H1 (cell line): ENCODE data around the gene WBP4. TPM values are rescaled to one million over a fixed set of nuclear protein-coding genes. Genes with fewer than 3 reads are reported as not detected.
A peak's percentile ranks its signal among the peaks of the same experiment; 100 is the strongest.

Experiments
- CTCF ChIA-PET: fragments of 300-600 bp; sonication (Branson Sonifier 250); formaldehyde crosslinking; loops from one replicate; lab custom pipeline; 2021; ENCODE audit not compliant: partially characterized antibody; lab: Charles Lee
- POLR2A ChIA-PET: fragments of 300-600 bp; sonication (Branson Sonifier 250); formaldehyde crosslinking; loops from one replicate; lab custom pipeline; 2021; ENCODE audit warnings: inconsistent platforms; ENCODE audit not compliant: partially characterized antibody; lab: Charles Lee
- DNase-seq, 2 experiments: peaks; one replicate each; pipeline versions ENCODE4 v3.0.0 to v3.0.0-alpha.2; 2010 to 2022; ENCODE audit warnings: low spot score in 2 of 2, low read depth in 1 of 2, mixed read lengths in 1 of 2
- FAIRE-seq: peaks from 2 replicates; lab custom pipeline; 2011; peaks lifted over from hg19 to GRCh38; lab: Jason Lieb, UNC
- H2AFZ ChIP-seq: 2 replicates; pipeline ENCODE4 v1.8.1; 2012; ENCODE audit warnings: low read length, inconsistent platforms
- H2AK5ac ChIP-seq: 2 replicates; pipeline ENCODE4 v1.6.1; 2013; ENCODE audit warnings: low read depth, low read length
- H2BK120ac ChIP-seq: replicated peaks from 2 replicates; pipeline ENCODE3; 2013; ENCODE audit warnings: low read depth, low read length, inconsistent platforms
- H2BK12ac ChIP-seq: 2 replicates; pipeline ENCODE4 v1.6.1; 2013; ENCODE audit warnings: low read depth, low read length
- H2BK15ac ChIP-seq: 2 replicates; pipeline ENCODE4 v1.6.1; 2013; ENCODE audit warnings: low read length
- H2BK20ac ChIP-seq: 2 replicates; pipeline ENCODE4 v1.6.1; 2013; ENCODE audit warnings: low read length
- H2BK5ac ChIP-seq: 2 replicates; pipeline ENCODE4 v1.6.1; 2013; ENCODE audit warnings: low read depth, low read length
- H3K14ac ChIP-seq: 2 replicates; pipeline ENCODE4 v1.6.1; 2013; ENCODE audit warnings: inconsistent platforms; ENCODE audit not compliant: insufficient read length
- H3K18ac ChIP-seq: 2 replicates; pipeline ENCODE4 v1.6.1; 2013; ENCODE audit warnings: low read length; ENCODE audit errors: extremely low read depth
- H3K23ac ChIP-seq: 2 replicates; pipeline ENCODE4 v1.6.1; 2013; ENCODE audit warnings: inconsistent platforms; ENCODE audit not compliant: insufficient read length
- H3K23me2 ChIP-seq: 2 replicates; pipeline ENCODE4 v1.6.1; 2013; ENCODE audit warnings: low read depth, low read length
- H3K27ac ChIP-seq: 2 replicates; pipeline ENCODE4 v1.6.1; 2011; ENCODE audit warnings: low read depth, low read length, inconsistent platforms
- H3K27me3 ChIP-seq, 4 experiments: replicated peaks in 1 of 4; 1 replicate in 1 of 4; 2 replicates in 3 of 4; pipeline versions ENCODE4 v1.6.1 to v1.8.1; 2011 to 2013; ENCODE audit warnings: low read length in 3 of 4, mild to moderate bottlenecking in 3 of 4, inconsistent platforms in 2 of 4, mixed read lengths in 2 of 4, moderate library complexity in 1 of 4; ENCODE audit not compliant: control insufficient read depth in 3 of 4, insufficient read depth in 3 of 4; ENCODE audit errors: extremely low read depth in 1 of 4
- H3K36me3 ChIP-seq, 4 experiments: 2 replicates each; pipeline versions ENCODE4 v1.6.1 to v1.8.1; 2011 to 2013; ENCODE audit warnings: mild to moderate bottlenecking in 4 of 4, low read length in 3 of 4, moderate library complexity in 2 of 4, control low read depth in 1 of 4, inconsistent platforms in 1 of 4; ENCODE audit not compliant: insufficient read depth in 4 of 4, control insufficient read depth in 2 of 4
- H3K4ac ChIP-seq: replicated peaks from 2 replicates; pipeline ENCODE3; 2013; ENCODE audit warnings: low read length, low read depth, mixed read lengths, inconsistent platforms; ENCODE audit not compliant: insufficient read length
- H3K4me1 ChIP-seq, 4 experiments: replicated peaks in 1 of 4; 1 replicate in 1 of 4; 2 replicates in 3 of 4; pipeline versions ENCODE4 v1.6.1 to v1.8.1; 2011 to 2013; ENCODE audit warnings: low read length in 3 of 4, inconsistent platforms in 2 of 4, mixed read lengths in 1 of 4; ENCODE audit not compliant: insufficient read depth in 4 of 4, control insufficient read depth in 3 of 4
- H3K4me2 ChIP-seq, 2 experiments: 2 replicates each; pipeline versions ENCODE4 v1.6.1 to v1.8.1; 2011 to 2013; ENCODE audit warnings: low read depth in 2 of 2, low read length in 2 of 2, control low read depth in 1 of 2, inconsistent platforms in 1 of 2, mild to moderate bottlenecking in 1 of 2; ENCODE audit not compliant: insufficient read depth in 1 of 2
- H3K4me3 ChIP-seq, 4 experiments: fragments of 200-600, 300-600 bp in 1 of 4; sonication (generic), shearing (Covaris generic), sonication (Bioruptor Twin) in 1 of 4; 2 replicates each; pipeline versions ENCODE4 v1.5.1 to v1.8.1; 2011 to 2016; ENCODE audit warnings: low read length in 4 of 4, low read depth in 3 of 4, control low read depth in 2 of 4, inconsistent platforms in 2 of 4, mild to moderate bottlenecking in 2 of 4, mixed read lengths in 1 of 4, moderate library complexity in 1 of 4; ENCODE audit not compliant: insufficient read depth in 2 of 4; ENCODE audit errors: extremely low read depth in 1 of 4
- H3K56ac ChIP-seq: replicated peaks from 2 replicates; pipeline ENCODE3; 2013; ENCODE audit warnings: low read depth, mild to moderate bottlenecking, mixed read lengths, low read length, inconsistent platforms; ENCODE audit not compliant: insufficient read length
- H3K79me1 ChIP-seq: 2 replicates; pipeline ENCODE4 v1.6.1; 2013; ENCODE audit warnings: low read depth, low read length, control low read depth
- H3K79me2 ChIP-seq, 2 experiments: 2 replicates each; pipeline versions ENCODE4 v1.6.1 to v1.8.1; 2012 to 2013; ENCODE audit warnings: low read length in 2 of 2, mild to moderate bottlenecking in 2 of 2, inconsistent platforms in 1 of 2; ENCODE audit not compliant: insufficient read depth in 2 of 2, control insufficient read depth in 1 of 2
- H3K9ac ChIP-seq, 4 experiments: replicated peaks in 1 of 4; 1 replicate in 1 of 4; 2 replicates in 3 of 4; pipeline versions ENCODE4 v1.6.1 to v1.8.1; 2011 to 2013; ENCODE audit warnings: low read depth in 3 of 4, low read length in 3 of 4, control low read depth in 2 of 4, mild to moderate bottlenecking in 2 of 4, moderate library complexity in 2 of 4, inconsistent platforms in 1 of 4; ENCODE audit errors: extremely low read depth in 1 of 4
- H3K9me3 ChIP-seq, 2 experiments: 2 replicates each; pipeline versions ENCODE4 v1.6.1 to v1.8.1; 2012 to 2013; ENCODE audit warnings: mild to moderate bottlenecking in 2 of 2, moderate library complexity in 2 of 2, control low read depth in 1 of 2, inconsistent platforms in 1 of 2, low read depth in 1 of 2, low read length in 1 of 2, mixed read lengths in 1 of 2; ENCODE audit not compliant: insufficient read depth in 2 of 2
- H4K20me1 ChIP-seq, 2 experiments: replicated peaks in 1 of 2; 2 replicates each; pipeline versions ENCODE3 to v1.8.1; 2011 to 2013; ENCODE audit warnings: inconsistent platforms in 2 of 2, low read length in 2 of 2, mild to moderate bottlenecking in 1 of 2; ENCODE audit not compliant: insufficient read depth in 2 of 2, control insufficient read depth in 1 of 2
- H4K5ac ChIP-seq: 2 replicates; pipeline ENCODE4 v1.6.1; 2013; ENCODE audit warnings: low read length, low read depth, mixed read lengths, inconsistent platforms; ENCODE audit not compliant: insufficient read length
- H4K8ac ChIP-seq: 2 replicates; pipeline ENCODE4 v1.8.0; 2013; ENCODE audit warnings: mild to moderate bottlenecking, moderate library complexity, low read length, inconsistent platforms; ENCODE audit not compliant: insufficient read depth; ENCODE audit errors: extremely low read depth
- H4K91ac ChIP-seq: replicated peaks from 2 replicates; pipeline ENCODE3; 2013; ENCODE audit warnings: low read length, mixed read lengths, inconsistent platforms; ENCODE audit not compliant: insufficient read length
- CTCF ChIP-seq, 3 experiments: IDR thresholded peaks; 1 replicate in 2 of 3; 2 replicates in 1 of 3; pipeline versions ENCODE4 v1.5.1 to v1.6.1; 2011; ENCODE audit warnings: low read length in 3 of 3, mild to moderate bottlenecking in 3 of 3, inconsistent platforms in 2 of 3, low read depth in 1 of 3, moderate library complexity in 1 of 3; ENCODE audit not compliant: insufficient read depth in 1 of 3; ENCODE audit errors: control extremely low read depth in 1 of 3
- RAD21 ChIP-seq, 2 experiments: IDR thresholded peaks in 1 of 2; conservative IDR thresholded peaks in 1 of 2; 2 replicates each; pipeline ENCODE4 v1.6.1; 2011; ENCODE audit warnings: low read depth in 2 of 2, low read length in 2 of 2, improper control_type of control experiment in 1 of 2, inconsistent platforms in 1 of 2, mild to moderate bottlenecking in 1 of 2, moderate library complexity in 1 of 2
- SIX5 ChIP-seq: IDR thresholded peaks from 2 replicates; pipeline ENCODE4 v1.6.1; 2011; ENCODE audit warnings: mild to moderate bottlenecking, low read depth, low read length
- WGBS, 2 experiments: shearing (Covaris generic) in 1 of 2; methylation state at CpG; one replicate each; pipeline versions ENCODE4 v1.1.6 to v1.1.7; 2013 to 2015; ENCODE audit warnings: low lambda C conversion rate in 2 of 2, mixed read lengths in 2 of 2, inconsistent platforms in 1 of 2, low coverage in 1 of 2, missing lambda C conversion rate in 1 of 2; ENCODE audit not compliant: insufficient replicate concordance in 2 of 2, insufficient coverage in 1 of 2, insufficient read length in 1 of 2; ENCODE audit errors: extremely low coverage in 1 of 2, missing lambda C conversion rate in 1 of 2; 5-methylcytosine and 5-hydroxymethylcytosine counted together
- polyA plus RNA-seq, 7 experiments: library from polyadenylated mRNA; depleted of rRNA in 3 of 7; stranded (reverse) in 5 of 7; unstranded in 2 of 7; fragments of >200 nt in 5 of 7; fragments of 200-250 nt in 2 of 7; gene quantifications; 1 replicate in 5 of 7; 2 replicates in 1 of 7; 4 replicates in 1 of 7; pipeline versions ENCODE4 v1.2.1 to v1.2.3, GENCODE V29; 2011 to 2013; ENCODE audit warnings: missing spikeins in 2 of 7, mixed read lengths in 2 of 7
- total RNA-seq: library from RNA; stranded (reverse); fragmentation: NEBNext Ultra II Directional; extraction: Animal tissue kit (Norgen Biotek cat#: 25700); gene quantifications from 2 replicates; pipeline ENCODE4 v1.2.1, GENCODE V29; 2021

Gene WBP4
- total and polyA plus RNA-seq, 2 of the 8 experiments (the other 6 are each of a cell fraction or from before 2014, with no cell fraction given) = 3.0 to 10.0 TPM

GRCh38 chr13:41029629-41030028, 31.7 kb upstream of the WBP4 start:
- no peak overlapping the region for H2BK20ac ChIP-seq
- 42% methylated on average over 2 of the region's 2 CpGs; no CpG with 5 or more reads in 1 of the 2 experiments for WGBS, 2 experiments
- H4K20me1 ChIP-seq = no peaks in the 10 kb centered on the region
- no peak overlapping the region for H2BK120ac ChIP-seq
- no peak overlapping the region for H3K9ac ChIP-seq
- no peak overlapping the region for H4K91ac ChIP-seq
- FAIRE-seq (no peak), DNase-seq (no peak)
- no peaks in the 10 kb centered on the region for H3K23me2 ChIP-seq
- no peak overlapping the region for H3K18ac ChIP-seq
- no peaks in the 10 kb centered on the region for H3K79me1 ChIP-seq
- no peak overlapping the region for H2AFZ ChIP-seq
- H3K79me2 ChIP-seq = peaks cover 0 to 2% of the 10 kb centered on the region in 2 experiments; a peak in 1 of 4 replicates
- no peak overlapping the region for H3K56ac ChIP-seq
- peak; percentile 13 to 71 (median 69) for TF ChIP-seq CTCF (IDR thresholded peaks at IDR 0.05; ENCODE audit: control extremely low read depth in 1 of 3, insufficient read depth in 1 of 3, low read depth in 1 of 3, low read length in 3 of 3)
- peak; percentile 86 to 90 for TF ChIP-seq RAD21 (IDR thresholded peaks at IDR 0.05 in 1 of 2, conservative IDR thresholded peaks at IDR 0.05 in 1 of 2; ENCODE audit: low read depth in 2 of 2, low read length in 2 of 2)
- no peak for TF ChIP-seq SIX5
- H4K8ac ChIP-seq = no peak overlapping the region
- H3K9me3 ChIP-seq = no peaks in the 10 kb centered on the region
- no peaks in the 10 kb centered on the region for H3K36me3 ChIP-seq
- no peaks in the 10 kb centered on the region for H3K4me1 ChIP-seq
- no peaks in the 10 kb centered on the region for H3K27me3 ChIP-seq
- H3K4ac ChIP-seq = no peak overlapping the region
- H3K27ac ChIP-seq = no peak overlapping the region
- H3K4me2 ChIP-seq = no peak overlapping the region
- H2BK15ac ChIP-seq = no peak overlapping the region
- ChIA-PET POLR2A (interaction anchor here (0.6 kb wide), 1 partner anchor 8 kb away, joined by 3 read pairs; no protein-coding TSS in a partner anchor), CTCF (interaction anchor here (0.7 to 4.0 kb wide), 16 partner anchors 9 to 254 kb away, joined by 3 to 22 read pairs (median 4); partner anchors contain the start of gene SLC25A15)
- no peak overlapping the region for H4K5ac ChIP-seq
- H3K23ac ChIP-seq = no peak overlapping the region
- no peak overlapping the region for H3K14ac ChIP-seq
- no peak overlapping the region for H2AK5ac ChIP-seq
- H2BK12ac ChIP-seq = no peak overlapping the region
- H2BK5ac ChIP-seq = no peak overlapping the region
- no peak overlapping the region for H3K4me3 ChIP-seq
